GM21619 (cell line): Measurements from ENCODE around the gene IFNGR1.
"Not testable (repeated sequence)": the region's sequence is repeated elsewhere in the genome, so short reads cannot be mapped to it uniquely, and the experiment has no call there.

Experiments used
- ATAC-seq: cut with Tn5 transposase; IDR thresholded peaks from one replicate; pipeline ENCODE4 v1.9.1; 2021; ENCODE audit not compliant: unreplicated experiment

IFNGR1 gene

DNA sequence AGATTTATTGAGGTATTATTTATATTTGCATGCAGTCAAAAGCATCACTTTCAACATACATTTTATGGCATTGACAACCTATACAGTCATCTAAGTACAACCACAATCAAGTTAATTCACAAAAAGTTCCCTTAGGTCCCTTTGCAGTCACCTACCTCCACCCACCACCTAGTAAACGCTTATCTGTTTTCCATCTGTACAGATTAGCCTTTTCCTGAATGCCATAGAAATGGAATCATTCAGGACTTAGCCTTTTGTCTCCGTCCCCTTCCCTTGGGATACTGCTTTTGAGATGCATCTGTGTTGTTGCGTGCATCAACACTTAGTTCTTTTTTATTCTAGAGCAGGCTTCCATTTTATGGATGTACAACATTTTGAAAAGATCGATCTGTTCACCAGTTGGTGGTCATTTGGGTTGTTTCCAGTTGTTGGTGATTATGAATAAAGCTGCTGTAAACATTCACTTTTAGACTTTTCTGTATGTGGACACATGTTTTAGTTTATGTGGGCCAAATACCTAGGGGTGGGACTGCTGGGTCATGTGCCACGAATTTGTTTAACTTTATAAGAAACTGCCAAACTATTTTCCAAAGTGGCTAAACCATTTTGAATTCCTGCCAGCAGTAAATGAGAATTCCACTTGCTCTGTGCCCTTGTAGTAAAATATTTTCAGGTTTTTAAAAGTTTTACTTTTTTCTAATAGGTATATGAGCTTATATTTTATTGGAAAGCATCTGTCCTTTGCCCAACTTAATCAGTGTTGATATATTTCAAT lies 17.6 kb upstream of the IFNGR1 start:
- no peak for ATAC-seq

DNA sequence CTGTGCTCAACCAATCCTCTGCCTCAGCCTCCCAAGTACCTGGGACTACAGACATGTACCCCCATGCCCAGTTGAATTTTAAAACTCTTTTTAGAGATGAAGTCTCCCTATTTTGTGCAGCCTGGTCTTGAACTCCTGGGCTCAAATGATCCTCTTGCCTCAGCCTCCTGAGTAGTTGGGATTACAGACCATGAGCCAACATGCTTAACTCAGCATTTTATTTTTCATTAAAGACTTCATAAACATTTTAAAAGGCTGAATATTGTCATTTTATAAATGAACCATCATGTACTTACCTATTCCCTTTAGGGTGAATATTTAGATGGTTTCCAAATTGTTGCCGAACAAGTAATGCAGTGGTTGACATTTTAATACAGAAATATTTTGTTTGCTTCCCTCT lies 16.5 kb upstream of the IFNGR1 start:
- no peak for ATAC-seq

DNA sequence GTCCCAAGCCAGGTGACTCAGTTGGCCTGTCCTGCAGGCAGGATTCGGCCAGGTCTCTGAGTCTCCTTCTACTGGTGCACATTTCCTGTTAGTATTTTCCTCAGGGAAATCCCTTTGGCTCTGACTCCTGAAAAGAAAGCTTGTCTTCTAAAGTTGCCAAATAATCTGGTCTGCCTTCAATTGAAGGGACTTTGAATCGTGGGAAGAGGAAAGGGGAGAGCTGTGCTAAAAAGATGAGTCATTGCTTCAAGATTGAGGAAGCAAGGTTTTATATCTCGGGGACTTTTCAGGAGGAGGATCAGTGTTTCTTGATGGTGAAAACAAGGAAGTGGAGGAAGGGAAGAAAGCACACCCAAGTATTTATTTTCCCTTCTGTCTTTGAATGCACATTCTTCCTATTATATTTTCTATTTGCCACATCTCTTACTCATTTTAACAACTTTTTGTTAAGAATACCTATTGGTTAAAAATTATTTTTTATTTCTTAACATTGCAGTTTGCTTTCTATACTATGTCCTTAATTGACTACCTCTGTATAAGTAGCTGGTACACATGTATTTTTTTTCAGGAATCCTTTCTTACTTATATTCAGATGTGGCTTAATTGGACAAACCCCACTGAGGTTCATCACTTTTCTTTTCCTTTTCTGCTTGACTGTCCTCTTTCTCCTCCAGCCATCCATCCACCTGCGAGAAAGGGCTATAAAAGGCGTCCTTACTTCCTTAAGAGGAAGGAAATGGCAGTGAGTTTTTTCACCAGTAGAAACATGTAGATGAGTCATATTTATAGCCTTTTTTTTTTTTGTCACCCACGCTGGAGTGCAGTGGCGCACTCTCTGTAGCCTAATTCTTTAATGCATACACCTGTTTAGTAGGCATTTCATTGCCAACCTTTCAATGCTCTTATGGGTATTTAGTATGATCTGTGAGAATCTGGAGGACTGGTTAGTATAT lies 15.0 kb upstream of the IFNGR1 start:
- ATAC-seq, result peak; percentile 70

GRCh38 chr6:137231895-137232294 lies 12.7 kb upstream of the IFNGR1 start:
- no peak for ATAC-seq

GRCh38 chr6:137230956-137231555 lies 11.9 kb upstream of the IFNGR1 start:
- no peak for ATAC-seq

- ATAC-seq, result no peak
These were observed 11.4 kb upstream of the IFNGR1 start for GRCh38 chr6:137230547-137230946.

DNA sequence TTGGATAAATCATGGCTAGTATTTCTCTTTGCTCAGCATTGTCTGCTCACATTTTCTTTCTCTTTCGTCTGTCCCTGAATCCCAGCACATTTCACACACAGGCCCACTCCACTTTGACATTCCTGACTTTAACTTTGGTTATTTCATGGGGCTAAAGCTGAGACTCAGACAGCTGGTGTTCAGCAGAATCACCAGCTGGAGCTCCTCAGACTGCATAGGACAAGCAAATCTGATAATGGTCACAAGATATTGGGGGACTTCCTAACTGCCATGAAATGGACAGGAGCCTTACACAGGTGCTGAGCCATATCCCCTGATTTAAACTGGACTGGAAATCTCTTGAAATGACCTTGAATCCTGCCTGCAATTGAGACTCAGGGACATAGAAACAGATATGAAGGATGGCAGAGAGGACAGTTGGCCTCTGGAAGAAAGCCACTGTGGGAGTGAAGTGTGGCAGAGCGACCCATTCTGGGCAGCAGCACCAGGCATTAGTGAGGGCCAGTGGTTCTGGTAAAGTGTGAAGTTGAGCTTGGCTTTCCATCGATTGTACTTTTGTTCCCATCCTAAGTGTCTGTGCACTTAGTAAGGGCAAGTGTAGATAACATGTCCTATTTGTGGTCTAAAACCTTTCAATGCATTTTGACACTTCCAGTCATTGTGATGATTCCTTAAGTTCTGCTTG lies 10.0 kb upstream of the IFNGR1 start:
- no peak for ATAC-seq

GRCh38 chr6:137227871-137228302 lies 8.7 kb upstream of the IFNGR1 start:
- ATAC-seq, result peak; percentile 48

- ATAC-seq, result no peak
These were observed 7.5 kb upstream of the IFNGR1 start for GRCh38 chr6:137226697-137227096.

DNA sequence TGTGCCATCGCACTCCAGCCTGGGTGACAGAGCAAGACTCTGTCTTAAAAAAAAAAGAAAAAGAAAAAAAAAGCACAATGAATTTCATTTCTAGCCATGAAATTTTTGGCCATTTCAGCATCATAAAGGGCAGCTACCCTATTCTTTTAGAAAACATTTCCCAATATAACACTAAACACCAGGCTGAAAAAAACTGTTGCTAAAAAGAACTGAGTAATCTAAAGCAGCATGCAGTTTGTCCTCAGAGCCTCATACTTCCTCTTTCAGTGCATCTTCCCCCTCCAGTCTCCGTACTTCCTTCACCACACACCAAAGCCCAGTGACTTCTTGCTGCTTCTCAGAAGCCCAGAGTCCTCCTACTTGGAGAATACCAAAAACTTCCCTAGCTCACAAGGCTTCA lies 5.6 kb upstream of the IFNGR1 start:
- ATAC-seq, result peak; percentile 65

GRCh38 chr6:137223370-137224131 lies 4.4 kb upstream of the IFNGR1 start:
- no peak for ATAC-seq

- ATAC-seq, result no peak
These were observed 3.2 kb upstream of the IFNGR1 start for GRCh38 chr6:137222381-137222780.

DNA sequence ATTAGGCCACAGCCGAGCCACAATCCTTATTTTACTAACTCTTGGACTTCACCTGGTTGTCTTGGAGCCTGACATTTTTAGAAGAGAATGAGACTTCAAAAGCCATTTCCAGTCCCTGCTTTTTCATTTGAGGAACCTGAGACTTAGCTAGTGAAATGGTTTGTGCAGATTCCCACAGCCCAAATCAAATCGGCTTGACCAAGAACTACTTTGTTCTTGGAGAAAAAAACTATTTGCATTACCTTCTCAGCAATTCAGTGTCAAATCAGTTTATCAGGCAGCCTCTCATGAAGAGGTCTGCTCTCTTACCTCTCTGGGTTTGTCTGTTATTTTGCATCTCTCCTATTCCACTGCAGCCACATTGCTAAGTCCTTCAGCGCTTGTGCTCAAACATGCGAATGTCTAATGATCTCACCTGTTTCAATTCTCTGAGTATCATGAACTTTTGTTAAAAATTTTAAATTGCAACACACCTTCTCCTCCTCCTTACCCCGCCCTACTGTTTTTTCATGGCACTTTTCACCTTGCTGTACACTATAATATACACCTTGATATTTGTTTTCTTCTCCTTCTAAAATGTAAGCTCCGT lies 573 bp upstream of the IFNGR1 start:
- peak; percentile 16 for ATAC-seq

DNA sequence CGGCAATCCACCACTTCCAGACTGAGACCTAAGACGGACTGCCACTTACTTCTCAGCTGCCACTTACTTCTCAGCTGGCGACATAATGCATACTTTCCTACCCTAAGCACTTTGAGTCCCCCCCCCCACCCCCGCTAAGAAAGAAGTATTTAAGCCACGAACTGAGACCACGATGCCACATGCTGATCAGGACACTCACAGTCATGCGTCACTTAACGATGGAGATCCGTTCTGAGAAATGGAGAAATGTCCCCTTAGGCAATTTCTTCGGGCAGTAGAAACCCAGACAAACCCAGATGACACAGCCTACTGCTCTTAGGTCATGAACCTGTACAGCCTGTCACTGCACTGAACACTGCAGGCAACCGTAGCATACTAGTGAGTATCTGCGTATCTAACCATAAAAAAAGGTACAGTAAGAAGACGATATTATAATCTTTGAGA lies 690 bp downstream of the IFNGR1 start:
- ATAC-seq, result peak; percentile 34

- no peak for ATAC-seq
These were observed 1.2 kb downstream of the IFNGR1 start for GRCh38 chr6:137217801-137218472.

- ATAC-seq, result no peak
These were observed 2.2 kb downstream of the IFNGR1 start for GRCh38 chr6:137216875-137217553.

GRCh38 chr6:137216106-137216505 lies 3.1 kb downstream of the IFNGR1 start:
- ATAC-seq, result no peak

- not testable (repeated sequence) for ATAC-seq
These were observed 3.6 kb downstream of the IFNGR1 start for GRCh38 chr6:137215630-137216029.

DNA sequence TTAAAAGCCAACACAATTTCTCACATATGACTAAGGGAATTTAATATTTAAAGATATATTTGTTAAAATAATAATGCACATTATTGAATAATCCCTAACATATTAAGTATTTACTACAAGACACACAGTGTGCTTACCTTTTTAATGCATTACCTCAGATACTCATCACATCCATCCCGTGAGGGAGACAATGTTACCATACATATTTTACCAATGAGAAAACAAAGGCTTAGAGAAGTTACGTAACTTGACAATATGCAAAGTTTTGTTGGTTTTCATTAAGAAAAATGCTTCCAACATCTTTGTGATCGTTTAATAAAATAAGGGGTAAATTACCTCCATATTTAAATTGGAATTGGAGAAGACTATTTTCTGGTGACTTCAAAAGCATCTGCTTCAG lies 4.3 kb downstream of the IFNGR1 start:
- no peak for ATAC-seq
